OCI-LY1 (cell line): ENCODE measurements around the gene FOXL3.

Experiments
- H2AFZ ChIP-seq: fragments of 200-600 bp; sonication (generic), shearing (Covaris generic); 2 replicates; pipeline ENCODE4 v1.6.0; 2014; ENCODE audit warnings: antibody characterized with exemption, mild to moderate bottlenecking, low read length
- H3F3A ChIP-seq: fragments of 200-600 bp; sonication (generic), shearing (Covaris generic); 2 replicates; pipeline ENCODE4 v1.6.0; 2014; ENCODE audit warnings: mild to moderate bottlenecking, antibody characterized with exemption, low read length, moderate library complexity; ENCODE audit not compliant: insufficient read depth
- H3K27ac ChIP-seq: fragments of 200-600 bp; sonication (generic); 2 replicates; pipeline ENCODE4 v1.5.1; 2014; ENCODE audit warnings: low read length, mixed run types, mild to moderate bottlenecking, low read depth; ENCODE audit not compliant: poor library complexity, severe bottlenecking
- H3K27me3 ChIP-seq: fragments of 200-600 bp; sonication (generic); 2 replicates; pipeline ENCODE4 v1.6.0; 2014; ENCODE audit warnings: antibody characterized with exemption, mild to moderate bottlenecking, low read length, moderate library complexity; ENCODE audit not compliant: insufficient read depth
- H3K36me3 ChIP-seq: fragments of 200-600 bp; sonication (generic); 2 replicates; pipeline ENCODE4 v1.6.1; 2014; ENCODE audit warnings: mild to moderate bottlenecking, antibody characterized with exemption, low read length, moderate library complexity, mixed read lengths; ENCODE audit not compliant: insufficient read depth
- H3K4me1 ChIP-seq: fragments of 200-600 bp; sonication (generic); 2 replicates; pipeline ENCODE4 v1.5.1; 2014; ENCODE audit warnings: mild to moderate bottlenecking, low read length, moderate library complexity; ENCODE audit not compliant: insufficient read depth, severe bottlenecking
- H3K4me2 ChIP-seq: fragments of 200-600 bp; sonication (generic), shearing (Covaris generic); 2 replicates; pipeline ENCODE4 v1.6.1; 2014; ENCODE audit warnings: low read length
- H3K4me3 ChIP-seq: fragments of 200-600 bp; sonication (generic); 2 replicates; pipeline ENCODE4 v1.5.1; 2014; ENCODE audit warnings: low read length, low read depth, mild to moderate bottlenecking, mixed read lengths; ENCODE audit not compliant: poor library complexity, severe bottlenecking
- H3K79me2 ChIP-seq: fragments of 200-600 bp; shearing (Covaris generic); 2 replicates; pipeline ENCODE4 v1.6.1; 2016; ENCODE audit warnings: mixed run types, low read length, mixed read lengths; ENCODE audit not compliant: insufficient read depth
- H3K9ac ChIP-seq: fragments of 200-600 bp; sonication (generic), shearing (Covaris generic); 2 replicates; pipeline ENCODE4 v1.6.1; 2014; ENCODE audit warnings: mild to moderate bottlenecking, low read length, mixed read lengths
- H3K9me2 ChIP-seq: fragments of 200-600 bp; sonication (generic), shearing (Covaris generic); 2 replicates; pipeline ENCODE4 v1.6.1; 2014; ENCODE audit warnings: low read depth, mild to moderate bottlenecking, low read length, mixed read lengths
- H3K9me3 ChIP-seq: fragments of 200-600 bp; shearing (Covaris generic); 2 replicates; pipeline ENCODE4 v1.6.1; 2014; ENCODE audit warnings: low read length, mixed read lengths
- H4K20me1 ChIP-seq: fragments of 200-600 bp; sonication (generic), shearing (Covaris generic); 2 replicates; pipeline ENCODE4 v1.6.0; 2016; ENCODE audit warnings: mild to moderate bottlenecking, low read length; ENCODE audit not compliant: insufficient read depth
- EZH2 ChIP-seq: fragments of 200-600 bp; sonication (generic), shearing (Covaris generic); IDR thresholded peaks from 2 replicates; pipeline ENCODE4 v1.8.0; 2017; ENCODE audit warnings: borderline replicate concordance, mixed run types, mild to moderate bottlenecking, antibody characterized with exemption, low read length, moderate library complexity, mixed read lengths
- TF ChIP-seq, protein P1 (sequence below): fragments of 200-600 bp; sonication (generic), shearing (Covaris generic); IDR thresholded peaks from 2 replicates; pipeline ENCODE4 v1.5.1; 2017; ENCODE audit warnings: mild to moderate bottlenecking, antibody characterized with exemption, low read length, moderate library complexity, mixed read lengths

Gene FOXL3

DNA sequence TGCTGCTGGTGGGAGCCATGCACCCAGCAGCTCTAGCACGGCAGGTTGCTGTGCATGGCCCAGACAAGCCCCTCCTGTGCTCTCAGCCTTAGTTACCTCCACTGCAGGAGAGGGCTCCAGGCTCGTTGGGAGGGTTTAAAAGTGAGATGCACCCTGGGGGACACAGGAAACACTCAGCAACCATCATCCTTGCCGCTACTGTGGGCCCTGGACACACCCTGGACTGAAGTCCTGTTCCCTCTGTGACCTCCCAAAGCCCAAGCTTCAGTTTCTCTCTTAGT, 49.0 kb downstream of the FOXL3 start:
- Histone ChIP-seq H3K27me3 (no peaks in the 10 kb centered on the region; the same call in 1 of the 2 replicates), H4K20me1 (no peaks in the 10 kb centered on the region), H3F3A (0 out of 2 replicates have a peak, but pooled peaks cover 4% of the 10 kb centered on the region), H3K79me2 (no peaks in the 10 kb centered on the region), H3K9me3 (no peaks in the 10 kb centered on the region), H3K36me3 (no peaks in the 10 kb centered on the region), H3K27ac (no peak overlapping the region), H3K4me3 (no peak overlapping the region), H3K4me1 (no peaks in the 10 kb centered on the region), H3K4me2 (no peak overlapping the region), H3K9me2 (no peaks in the 10 kb centered on the region), H2AFZ (no peak overlapping the region), H3K9ac (no peak overlapping the region)
- TF ChIP-seq, protein P1, sequence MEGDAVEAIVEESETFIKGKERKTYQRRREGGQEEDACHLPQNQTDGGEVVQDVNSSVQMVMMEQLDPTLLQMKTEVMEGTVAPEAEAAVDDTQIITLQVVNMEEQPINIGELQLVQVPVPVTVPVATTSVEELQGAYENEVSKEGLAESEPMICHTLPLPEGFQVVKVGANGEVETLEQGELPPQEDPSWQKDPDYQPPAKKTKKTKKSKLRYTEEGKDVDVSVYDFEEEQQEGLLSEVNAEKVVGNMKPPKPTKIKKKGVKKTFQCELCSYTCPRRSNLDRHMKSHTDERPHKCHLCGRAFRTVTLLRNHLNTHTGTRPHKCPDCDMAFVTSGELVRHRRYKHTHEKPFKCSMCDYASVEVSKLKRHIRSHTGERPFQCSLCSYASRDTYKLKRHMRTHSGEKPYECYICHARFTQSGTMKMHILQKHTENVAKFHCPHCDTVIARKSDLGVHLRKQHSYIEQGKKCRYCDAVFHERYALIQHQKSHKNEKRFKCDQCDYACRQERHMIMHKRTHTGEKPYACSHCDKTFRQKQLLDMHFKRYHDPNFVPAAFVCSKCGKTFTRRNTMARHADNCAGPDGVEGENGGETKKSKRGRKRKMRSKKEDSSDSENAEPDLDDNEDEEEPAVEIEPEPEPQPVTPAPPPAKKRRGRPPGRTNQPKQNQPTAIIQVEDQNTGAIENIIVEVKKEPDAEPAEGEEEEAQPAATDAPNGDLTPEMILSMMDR = no peak
- TF ChIP-seq EZH2 = no peak

DNA sequence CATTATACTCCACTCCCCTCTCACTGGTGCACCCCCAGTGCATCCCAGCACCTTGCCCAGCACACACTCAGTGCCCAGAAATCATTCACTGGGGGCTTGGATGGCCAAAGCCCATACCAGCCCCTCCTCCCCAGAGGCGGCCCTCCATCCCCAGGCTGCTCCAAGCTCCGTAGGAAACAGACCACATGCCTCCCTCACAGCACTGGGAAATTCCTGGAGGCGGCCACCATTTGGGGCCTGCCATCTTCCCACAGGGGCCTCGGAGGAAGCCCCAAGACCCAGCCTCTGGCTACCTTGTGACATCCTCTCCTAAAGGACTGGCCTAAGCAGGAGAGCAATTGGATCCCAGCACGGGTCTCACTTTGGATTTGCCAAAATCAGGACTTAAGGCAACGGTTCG, 49.7 kb downstream of the FOXL3 start:
- Histone ChIP-seq H4K20me1 (no peaks in the 10 kb centered on the region), H3K9me2 (no peaks in the 10 kb centered on the region), H3F3A (0 out of 2 replicates have a peak, but pooled peaks cover under 1% of the 10 kb centered on the region), H3K27ac (no peak overlapping the region), H3K79me2 (no peaks in the 10 kb centered on the region), H3K9ac (no peak overlapping the region), H3K4me2 (no peak overlapping the region), H3K4me3 (no peak overlapping the region), H3K27me3 (no peaks in the 10 kb centered on the region; the same call in 1 of the 2 replicates), H3K4me1 (no peaks in the 10 kb centered on the region), H3K36me3 (no peaks in the 10 kb centered on the region), H2AFZ (no peak overlapping the region), H3K9me3 (no peaks in the 10 kb centered on the region)
- TF ChIP-seq EZH2 = no peak
- TF ChIP-seq, protein P1 = no peak

DNA sequence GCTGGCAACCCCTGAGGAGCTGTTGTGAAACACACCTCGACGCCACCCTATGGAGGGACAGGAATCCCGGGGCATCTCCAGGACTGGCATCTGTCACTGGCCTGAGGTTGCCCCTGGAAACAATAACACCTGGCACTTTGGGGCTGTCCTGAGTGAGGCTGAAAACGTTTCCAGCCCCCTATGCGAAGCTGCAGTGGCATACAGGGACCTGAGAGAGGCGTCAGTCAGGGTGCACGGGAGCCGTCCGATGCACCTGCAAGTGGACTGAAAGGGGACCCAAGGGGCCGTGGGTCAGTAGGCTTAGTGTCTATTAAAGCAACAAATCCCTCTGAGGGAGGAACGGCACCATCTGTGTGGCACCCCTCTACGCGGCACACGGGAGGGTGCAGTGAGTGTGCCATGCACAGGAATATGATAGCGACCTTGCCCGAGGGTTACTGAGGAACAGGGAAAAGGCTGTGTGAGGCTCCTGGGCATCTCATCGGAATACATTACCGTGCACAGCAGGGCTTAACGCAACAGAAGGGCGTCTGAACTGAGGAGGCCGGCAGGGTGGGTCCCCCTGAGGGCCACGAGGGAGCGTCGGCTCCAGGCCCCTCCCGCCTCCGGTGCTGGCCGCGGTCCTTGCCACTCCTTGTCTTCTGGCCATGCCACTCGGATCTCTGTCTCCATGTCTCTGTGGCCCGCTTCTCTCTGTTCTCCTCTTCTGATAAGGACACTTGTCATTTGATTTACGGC, 50.4 kb downstream of the FOXL3 start:
- no peaks in the 10 kb centered on the region for H3K9me3 ChIP-seq
- no peaks in the 10 kb centered on the region for H4K20me1 ChIP-seq
- no peak for TF ChIP-seq EZH2
- TF ChIP-seq, protein P1 = no peak
- no peak overlapping the region for H2AFZ ChIP-seq
- H3F3A ChIP-seq = no peaks in the 10 kb centered on the region
- H3K27ac ChIP-seq = no peak overlapping the region
- no peak overlapping the region for H3K4me2 ChIP-seq
- H3K9me2 ChIP-seq = no peaks in the 10 kb centered on the region
- no peak overlapping the region for H3K4me3 ChIP-seq
- no peaks in the 10 kb centered on the region for H3K36me3 ChIP-seq
- no peaks in the 10 kb centered on the region for H3K79me2 ChIP-seq
- H3K27me3 ChIP-seq = no peaks in the 10 kb centered on the region; the same call in 1 of the 2 replicates
- H3K4me1 ChIP-seq = no peaks in the 10 kb centered on the region
- no peak overlapping the region for H3K9ac ChIP-seq
